Right hindlimb (tissue), 1 donor: ENCODE results near the gene PSTPIP1.

ENCODE experiments used
- DNase-seq: peaks from one replicate; pipeline ENCODE4 v3.0.0-alpha.2; 2018

The PSTPIP1 gene

GRCh38 chr15:77020348-77021087, 25.6 kb downstream of the PSTPIP1 start:
- DNase-seq: no peak

GRCh38 chr15:77021088-77021481, 26.2 kb downstream of the PSTPIP1 start:
- no peak for DNase-seq

- no peak for DNase-seq
Observed at GRCh38 chr15:77021803-77022381, 27.0 kb downstream of the PSTPIP1 start.

GRCh38 chr15:77022646-77023575, 28.0 kb downstream of the PSTPIP1 start:
- DNase-seq: no peak

GRCh38 chr15:77023576-77024272, 28.8 kb downstream of the PSTPIP1 start:
- DNase-seq: no peak

- DNase-seq: peak; percentile 79
Observed at GRCh38 chr15:77024273-77025082, 29.6 kb downstream of the PSTPIP1 start.

GRCh38 chr15:77025083-77025901, 30.4 kb downstream of the PSTPIP1 start:
- no peak for DNase-seq

GRCh38 chr15:77025941-77026411, 31.1 kb downstream of the PSTPIP1 start:
- no peak for DNase-seq

GRCh38 chr15:77026501-77027110, 31.7 kb downstream of the PSTPIP1 start:
- DNase-seq: peak; percentile 28

GRCh38 chr15:77027111-77027696, 32.3 kb downstream of the PSTPIP1 start:
- DNase-seq: peak; percentile 24

- DNase-seq: peak; percentile 54
Observed at GRCh38 chr15:77027697-77028450, 32.9 kb downstream of the PSTPIP1 start.

- DNase-seq: no peak
Observed at GRCh38 chr15:77028451-77029165, 33.7 kb downstream of the PSTPIP1 start.

- DNase-seq: peak; percentile 17
Observed at GRCh38 chr15:77029166-77030047, 34.5 kb downstream of the PSTPIP1 start.

GRCh38 chr15:77030048-77030927, 35.4 kb downstream of the PSTPIP1 start:
- DNase-seq: peak; percentile 36

- peak; percentile 30 for DNase-seq
Observed at GRCh38 chr15:77030928-77031375, 36.0 kb downstream of the PSTPIP1 start.

- peak; percentile 54 for DNase-seq
Observed at GRCh38 chr15:77031376-77032050, 36.6 kb downstream of the PSTPIP1 start.
